ENCODE measurements around the gene DDX24.

GRCh38 chr14:94088516-94088915, 7.5 kb upstream of the DDX24 start:
- TF ChIP-seq CTCF (IDR thresholded peaks at IDR 0.05) (no peak), POLR2A (IDR thresholded peaks at IDR 0.05) (no peak), POLR2AphosphoS5 (IDR thresholded peaks at IDR 0.05) (no peak)
